HepG2 (cell line): Measurements from ENCODE around the gene PAM16. TPM values are rescaled to one million over a fixed set of nuclear protein-coding genes. Genes with fewer than 3 reads are reported as not detected.

ENCODE experiments used
- ATF1 ChIP-seq: IDR thresholded peaks from 2 replicates; pipeline ENCODE4 v1.6.1; 2016; ENCODE audit warnings: mild to moderate bottlenecking, control low read depth
- ATF3 ChIP-seq: sonication (generic); formaldehyde crosslinking; IDR thresholded peaks from 2 replicates; pipeline ENCODE4 v1.4.0; 2020; ENCODE audit warnings: missing genetic modification reagents
- CBX1 ChIP-seq: IDR thresholded peaks from one replicate; pipeline ENCODE4 v1.6.1; 2016; ENCODE audit warnings: antibody characterized with exemption, low read depth
- HNRNPH1 ChIP-seq: fragments of 200-400 bp; formaldehyde crosslinking; optimal IDR thresholded peaks from 2 replicates; pipeline ENCODE3; 2017; ENCODE audit warnings: mild to moderate bottlenecking, low read depth, low read length
- NAIF1 ChIP-seq: sonication (generic); formaldehyde crosslinking; IDR thresholded peaks from 2 replicates; pipeline ENCODE4 v1.5.0; 2020; ENCODE audit warnings: mild to moderate bottlenecking, missing genetic modification reagents, borderline replicate concordance
- SAP130 ChIP-seq: IDR thresholded peaks from 2 replicates; pipeline ENCODE4 v1.6.1; 2016; ENCODE audit warnings: low read depth
- SNAPC2 ChIP-seq: sonication (generic); formaldehyde crosslinking; IDR thresholded peaks from 2 replicates; pipeline ENCODE4 v1.8.1; 2022; ENCODE audit warnings: mild to moderate bottlenecking, missing genetic modification reagents
- ZFX ChIP-seq: sonication (generic); formaldehyde crosslinking; IDR thresholded peaks from 2 replicates; pipeline ENCODE4 v1.4.0; 2020; ENCODE audit warnings: mild to moderate bottlenecking, low read depth, missing genetic modification reagents, moderate library complexity
- ZNF10 ChIP-seq: sonication (generic); formaldehyde crosslinking; IDR thresholded peaks from 2 replicates; pipeline ENCODE4 v1.4.0; 2020; ENCODE audit warnings: mild to moderate bottlenecking, low read depth, missing genetic modification reagents, borderline replicate concordance
- ZNF264 ChIP-seq: sonication (generic); formaldehyde crosslinking; IDR thresholded peaks from 2 replicates; pipeline ENCODE4 v1.4.0; 2020; ENCODE audit warnings: missing genetic modification reagents
- ZNF407 ChIP-seq: sonication (generic); formaldehyde crosslinking; IDR thresholded peaks from one replicate; pipeline ENCODE4 v1.5.1; 2020; ENCODE audit warnings: mild to moderate bottlenecking, missing genetic modification reagents; ENCODE audit errors: not compliant biosample characterization
- ZNF468 ChIP-seq: sonication (generic); formaldehyde crosslinking; IDR thresholded peaks from 2 replicates; pipeline ENCODE4 v1.8.0; 2022; ENCODE audit warnings: mild to moderate bottlenecking, moderate library complexity, missing genetic modification reagents
- ZSCAN21 ChIP-seq: sonication (generic); formaldehyde crosslinking; IDR thresholded peaks from 2 replicates; pipeline ENCODE4 v1.8.0; 2022; ENCODE audit warnings: mild to moderate bottlenecking, missing genetic modification reagents, moderate library complexity, borderline replicate concordance
- polyA plus RNA-seq, 8 experiments: library from polyadenylated mRNA; depleted of rRNA in 3 of 8; stranded (reverse) in 7 of 8; unstranded in 1 of 8; fragments of >200 nt; fragmentation: Illumina TruSeq in 4 of 8; extraction: Trizol in 4 of 8; gene quantifications; 2 replicates each; pipeline versions ENCODE4 v1.2.1 to v1.2.3, GENCODE V29; 2011 to 2016; ENCODE audit warnings: low read depth in 4 of 8, missing spikeins in 1 of 8, mixed read lengths in 1 of 8; ENCODE audit not compliant: insufficient read depth in 1 of 8
- total RNA-seq, 5 experiments: library from RNA; depleted of rRNA; stranded (reverse); fragments of >200 nt; fragmentation: Illumina TruSeq; extraction: Trizol; gene quantifications; 2 replicates each; pipeline ENCODE4 v1.2.3, GENCODE V29; 2016; ENCODE audit warnings: low read depth in 1 of 5
- TF ChIP-seq, protein P1 (sequence below): sonication (generic); formaldehyde crosslinking; IDR thresholded peaks from 2 replicates; pipeline ENCODE4 v1.8.1; 2022; ENCODE audit warnings: low read depth, mild to moderate bottlenecking, missing genetic modification reagents
- TF ChIP-seq, protein P2 (sequence below): sonication (generic); formaldehyde crosslinking; IDR thresholded peaks from 2 replicates; pipeline ENCODE4 v1.9.0; 2022; ENCODE audit warnings: low read depth, missing genetic modification reagents

The PAM16 gene
- total and polyA plus RNA-seq, 2 of the 13 experiments (the other 11 are each of a cell fraction or from before 2014, with no cell fraction given): 51.5 to 51.8 TPM

DNA sequence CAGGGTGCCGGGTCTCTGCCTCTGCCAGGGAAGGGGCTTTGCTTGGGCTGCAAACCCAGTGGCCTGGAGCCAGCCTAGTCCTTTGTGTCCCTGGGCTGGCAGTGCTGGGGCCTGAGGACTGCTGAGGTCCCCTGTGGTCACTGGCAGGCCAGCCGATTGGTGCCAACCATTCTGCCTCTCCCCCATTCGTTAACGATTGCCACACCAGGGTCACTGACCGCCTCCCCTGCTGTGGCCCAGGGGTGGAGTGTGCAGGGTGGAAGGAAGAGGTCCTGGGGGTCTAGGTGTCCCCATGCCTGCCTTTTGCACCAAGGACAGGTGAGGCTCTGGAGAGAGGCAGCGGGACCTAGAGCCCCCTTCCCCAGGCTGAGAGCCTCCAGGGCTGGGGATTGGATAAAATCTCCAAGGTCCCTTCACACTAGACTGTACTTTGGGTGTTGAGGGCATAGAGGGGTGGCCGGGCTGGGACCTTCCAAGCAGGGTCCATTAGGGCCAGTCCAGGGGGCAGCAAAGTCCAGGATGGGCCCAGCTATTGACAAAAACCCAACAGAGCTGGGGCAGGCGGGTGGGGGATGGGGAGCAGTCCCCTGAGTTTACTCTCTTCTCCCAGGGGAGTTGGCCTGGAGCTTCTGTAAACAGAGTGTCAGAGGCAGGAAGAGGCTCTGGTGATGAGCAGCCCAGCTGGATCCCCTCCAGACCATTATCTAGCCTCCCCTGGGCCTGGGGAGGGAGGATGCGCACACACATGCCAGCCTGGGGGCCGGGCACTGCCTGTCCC lies 21.6 kb upstream of the PAM16 start (continued):
- TF ChIP-seq, protein P1, sequence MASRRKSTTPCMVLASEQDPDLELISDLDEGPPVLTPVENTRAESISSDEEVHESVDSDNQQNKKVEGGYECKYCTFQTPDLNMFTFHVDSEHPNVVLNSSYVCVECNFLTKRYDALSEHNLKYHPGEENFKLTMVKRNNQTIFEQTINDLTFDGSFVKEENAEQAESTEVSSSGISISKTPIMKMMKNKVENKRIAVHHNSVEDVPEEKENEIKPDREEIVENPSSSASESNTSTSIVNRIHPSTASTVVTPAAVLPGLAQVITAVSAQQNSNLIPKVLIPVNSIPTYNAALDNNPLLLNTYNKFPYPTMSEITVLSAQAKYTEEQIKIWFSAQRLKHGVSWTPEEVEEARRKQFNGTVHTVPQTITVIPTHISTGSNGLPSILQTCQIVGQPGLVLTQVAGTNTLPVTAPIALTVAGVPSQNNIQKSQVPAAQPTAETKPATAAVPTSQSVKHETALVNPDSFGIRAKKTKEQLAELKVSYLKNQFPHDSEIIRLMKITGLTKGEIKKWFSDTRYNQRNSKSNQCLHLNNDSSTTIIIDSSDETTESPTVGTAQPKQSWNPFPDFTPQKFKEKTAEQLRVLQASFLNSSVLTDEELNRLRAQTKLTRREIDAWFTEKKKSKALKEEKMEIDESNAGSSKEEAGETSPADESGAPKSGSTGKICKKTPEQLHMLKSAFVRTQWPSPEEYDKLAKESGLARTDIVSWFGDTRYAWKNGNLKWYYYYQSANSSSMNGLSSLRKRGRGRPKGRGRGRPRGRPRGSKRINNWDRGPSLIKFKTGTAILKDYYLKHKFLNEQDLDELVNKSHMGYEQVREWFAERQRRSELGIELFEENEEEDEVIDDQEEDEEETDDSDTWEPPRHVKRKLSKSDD (CRISPR knock-in tag): peak; percentile 71; the same call in 1 of the 2 replicates
- TF ChIP-seq ZNF468 (CRISPR knock-in tag) (no peak), ZSCAN21 (CRISPR knock-in tag) (peak; percentile 29; the same call in 1 of the 2 replicates), SNAPC2 (CRISPR knock-in tag) (peak; percentile 57; the same call in 1 of the 2 replicates), ZNF10 (no peak), NAIF1 (CRISPR knock-in tag) (no peak; the same call in 1 of the 2 replicates), ATF1 (CRISPR knock-in tag) (no peak), CBX1 (no peak), ZFX (CRISPR knock-in tag) (peak; percentile 78), HNRNPH1 (no peak), SAP130 (peak; percentile 81), ZNF407 (peak; percentile 56), ZNF264 (no peak), ATF3 (CRISPR knock-in tag) (no peak)
- TF ChIP-seq, protein P2, sequence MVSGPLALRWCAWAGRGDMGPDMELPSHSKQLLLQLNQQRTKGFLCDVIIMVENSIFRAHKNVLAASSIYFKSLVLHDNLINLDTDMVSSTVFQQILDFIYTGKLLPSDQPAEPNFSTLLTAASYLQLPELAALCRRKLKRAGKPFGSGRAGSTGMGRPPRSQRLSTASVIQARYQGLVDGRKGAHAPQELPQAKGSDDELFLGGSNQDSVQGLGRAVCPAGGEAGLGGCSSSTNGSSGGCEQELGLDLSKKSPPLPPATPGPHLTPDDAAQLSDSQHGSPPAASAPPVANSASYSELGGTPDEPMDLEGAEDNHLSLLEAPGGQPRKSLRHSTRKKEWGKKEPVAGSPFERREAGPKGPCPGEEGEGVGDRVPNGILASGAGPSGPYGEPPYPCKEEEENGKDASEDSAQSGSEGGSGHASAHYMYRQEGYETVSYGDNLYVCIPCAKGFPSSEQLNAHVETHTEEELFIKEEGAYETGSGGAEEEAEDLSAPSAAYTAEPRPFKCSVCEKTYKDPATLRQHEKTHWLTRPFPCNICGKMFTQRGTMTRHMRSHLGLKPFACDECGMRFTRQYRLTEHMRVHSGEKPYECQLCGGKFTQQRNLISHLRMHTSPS: peak; percentile 86
